GM03348 (cell line): ENCODE results near the gene GPC6.

ENCODE experiments used
- DNase-seq: peaks from one replicate; pipeline ENCODE4 v3.0.0; 2012; ENCODE audit warnings: low spot score

GPC6 gene

DNA sequence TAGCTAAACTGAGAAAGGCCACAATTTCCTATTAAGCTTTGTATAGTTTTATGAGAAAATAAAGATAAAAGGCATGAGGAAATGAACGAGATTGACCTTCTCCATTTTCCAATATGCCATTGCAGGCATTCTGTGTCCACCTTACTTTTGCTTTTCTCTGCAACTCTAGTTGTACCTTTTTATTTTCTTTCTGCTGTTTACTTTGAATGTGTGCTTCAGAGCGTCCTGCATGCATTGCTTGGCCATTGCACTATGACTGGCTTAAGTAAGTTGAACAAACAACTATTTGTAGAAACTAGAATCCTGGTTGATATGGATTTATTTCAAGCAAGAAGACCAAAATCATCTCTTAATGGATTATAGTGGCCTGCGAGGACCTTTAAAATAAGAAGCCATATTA is 510.3 kb downstream of the GPC6 start:
- no peak for DNase-seq

DNA sequence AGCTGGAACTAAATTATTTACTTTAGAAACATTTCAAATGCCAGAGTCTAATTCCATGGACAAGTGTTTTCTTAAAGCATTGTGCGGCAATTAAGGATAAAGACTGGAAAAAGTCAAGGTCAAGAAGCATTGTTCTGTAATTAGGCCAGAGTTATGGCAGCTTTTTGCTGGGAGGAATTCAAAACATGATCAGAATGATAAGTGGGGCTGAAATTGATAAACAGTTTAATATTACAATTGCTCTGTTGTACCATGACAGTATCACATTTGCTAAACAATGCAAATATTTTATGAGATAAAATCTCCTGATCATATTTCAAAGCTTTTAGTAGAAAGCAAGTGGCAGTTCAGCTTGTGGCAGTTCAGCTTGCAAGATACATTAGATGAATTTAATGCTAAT is 513.7 kb downstream of the GPC6 start:
- DNase-seq = no peak

DNA sequence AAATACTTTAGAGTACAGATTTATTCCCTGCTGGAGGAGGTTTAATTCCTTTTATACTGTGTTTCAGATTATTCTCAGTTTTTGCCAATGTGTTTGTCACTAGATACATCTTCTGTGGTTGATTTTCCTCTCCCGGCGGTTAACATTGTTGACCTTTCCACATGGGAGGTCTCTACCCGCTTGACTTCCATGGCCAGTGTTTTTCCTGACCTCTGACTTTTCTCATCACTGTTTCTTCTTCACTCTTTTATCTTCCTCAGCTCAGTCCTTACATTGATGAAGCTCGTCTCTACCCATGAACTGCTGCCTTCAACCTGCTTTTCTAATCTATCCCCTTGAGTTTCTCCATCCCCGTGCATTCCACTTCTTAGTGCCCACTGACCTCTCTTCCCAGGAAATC is 517.4 kb downstream of the GPC6 start:
- DNase-seq = no peak

DNA sequence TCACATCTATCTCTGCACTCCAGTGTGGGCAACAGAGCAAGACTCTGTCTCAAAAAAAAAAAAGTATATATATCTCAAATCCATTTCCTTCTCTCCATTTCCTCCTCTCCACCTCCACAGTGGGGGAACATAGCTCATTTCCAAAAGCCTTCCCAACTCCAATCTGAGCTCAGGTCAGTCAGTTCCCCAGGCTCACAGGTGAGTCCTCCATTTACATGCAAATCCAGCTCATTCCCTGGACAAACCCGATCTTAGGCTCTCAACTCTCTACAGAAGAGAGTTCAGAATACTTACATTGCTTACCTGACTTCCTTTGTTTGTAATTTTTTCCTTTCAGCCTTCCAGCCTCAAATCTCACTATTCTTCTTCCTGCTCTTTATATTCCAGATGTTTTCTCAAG is 518.3 kb downstream of the GPC6 start:
- no peak for DNase-seq

DNA sequence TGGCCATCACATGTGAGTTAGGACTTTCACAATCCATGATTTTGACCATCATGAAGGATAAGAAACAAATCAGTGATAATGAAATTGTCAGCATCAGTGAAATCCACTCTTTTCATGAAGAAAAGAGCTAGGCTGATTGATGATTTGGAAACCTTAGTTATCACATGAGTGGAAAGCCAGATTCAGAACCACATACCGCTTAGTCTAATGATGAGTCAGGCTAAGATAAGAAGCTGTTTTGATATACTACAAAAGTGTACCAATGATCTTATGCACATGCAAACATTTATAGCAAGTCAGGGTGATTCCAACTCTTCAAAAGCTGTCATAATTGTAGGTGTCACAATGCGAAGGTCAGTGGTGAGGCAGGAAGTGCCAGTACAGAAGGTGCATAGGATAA is 519.3 kb downstream of the GPC6 start:
- no peak for DNase-seq

DNA sequence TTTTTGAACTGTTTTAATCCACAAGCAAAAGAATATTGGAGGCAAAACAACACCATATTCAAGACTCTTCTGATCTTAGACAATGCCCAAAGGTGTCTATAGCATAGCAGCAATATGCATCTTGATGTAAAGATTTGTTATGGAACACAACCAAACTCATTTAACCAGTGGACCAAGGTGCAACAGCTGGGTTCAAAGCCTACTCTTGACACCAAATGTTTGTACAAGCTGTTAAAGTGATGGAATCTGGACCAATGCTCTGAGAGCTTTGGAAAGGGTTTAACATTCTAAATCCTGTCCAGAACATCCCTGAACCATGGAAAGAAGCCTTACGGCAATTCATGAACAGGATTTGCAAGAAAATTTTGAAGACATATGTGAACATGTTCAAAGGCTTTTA is 520.0 kb downstream of the GPC6 start:
- DNase-seq = no peak

DNA sequence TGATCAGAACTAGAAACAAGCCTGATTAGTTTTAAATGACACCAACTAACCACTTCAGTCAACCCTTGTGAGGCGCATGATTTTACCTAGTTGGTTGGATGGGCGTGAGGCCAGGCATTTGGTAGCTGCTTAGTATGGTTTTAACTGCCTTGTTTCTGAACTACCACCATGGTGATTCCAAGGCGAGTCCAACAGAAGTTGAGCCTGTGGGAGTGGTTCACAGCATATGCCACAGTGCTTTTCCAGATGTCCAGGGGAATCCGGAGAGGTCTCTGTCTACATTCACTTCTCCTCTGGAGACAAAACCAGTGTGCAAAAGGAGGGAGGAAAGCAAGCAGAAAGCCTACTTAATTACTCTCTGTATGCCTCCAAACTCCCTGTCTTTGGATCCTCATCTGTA is 524.1 kb downstream of the GPC6 start:
- no peak for DNase-seq

DNA sequence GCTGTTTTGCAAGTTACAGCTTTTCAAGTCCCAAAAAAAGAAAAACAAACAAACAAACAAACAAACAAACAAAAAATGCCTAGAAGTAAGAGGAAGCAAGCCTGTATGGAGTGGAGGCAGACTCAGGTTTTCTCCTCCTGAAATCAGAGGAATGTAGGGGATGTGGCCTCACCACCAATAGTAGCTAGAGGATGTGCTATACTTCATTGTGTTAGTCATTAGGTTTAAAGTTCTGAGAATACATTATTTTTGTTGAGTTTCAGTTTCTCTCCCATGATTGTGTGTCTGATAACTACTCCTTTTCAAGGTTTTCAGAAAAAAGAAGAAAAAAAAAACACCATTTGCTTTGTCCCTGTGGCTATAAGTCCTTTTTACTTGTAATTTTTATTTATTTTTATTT is 524.5 kb downstream of the GPC6 start:
- DNase-seq = no peak

DNA sequence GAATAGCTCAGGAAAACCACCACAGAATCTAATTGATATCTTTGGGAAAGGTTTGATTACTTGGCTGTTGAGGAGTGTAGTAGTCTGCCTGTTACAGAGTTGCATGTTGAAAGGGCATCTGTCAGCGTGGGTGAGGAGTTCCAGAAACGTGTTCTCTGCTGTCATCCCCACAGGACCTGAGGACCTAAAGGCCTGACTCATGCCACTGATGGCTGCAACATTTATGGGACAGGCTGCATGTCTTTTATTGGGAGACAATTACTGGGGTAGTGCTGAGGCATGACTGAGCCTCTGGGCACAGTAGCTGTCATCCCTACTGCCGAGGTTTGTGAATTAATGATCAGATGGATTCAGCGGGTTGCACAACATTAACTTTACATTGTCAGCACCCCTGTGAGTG is 525.9 kb downstream of the GPC6 start:
- no peak for DNase-seq

DNA sequence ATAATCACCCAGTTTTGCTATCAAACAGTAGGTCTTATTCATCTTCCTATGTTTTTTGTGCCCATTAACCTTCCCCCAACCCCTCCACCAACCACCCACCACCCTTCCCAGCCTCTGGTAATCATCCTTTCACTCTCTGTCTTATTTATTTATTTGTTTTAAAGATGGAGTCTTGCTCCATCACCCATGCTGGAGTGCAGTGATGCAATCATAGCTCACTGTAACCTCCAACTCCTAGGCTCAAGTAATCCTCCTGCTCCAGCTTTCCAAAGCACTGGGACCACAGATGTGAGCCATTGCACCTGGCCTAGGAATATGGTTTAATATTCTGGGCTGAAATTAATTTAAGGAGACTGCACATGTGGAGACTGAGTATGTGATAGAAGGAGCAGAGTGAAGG is 527.0 kb downstream of the GPC6 start:
- no peak for DNase-seq

DNA sequence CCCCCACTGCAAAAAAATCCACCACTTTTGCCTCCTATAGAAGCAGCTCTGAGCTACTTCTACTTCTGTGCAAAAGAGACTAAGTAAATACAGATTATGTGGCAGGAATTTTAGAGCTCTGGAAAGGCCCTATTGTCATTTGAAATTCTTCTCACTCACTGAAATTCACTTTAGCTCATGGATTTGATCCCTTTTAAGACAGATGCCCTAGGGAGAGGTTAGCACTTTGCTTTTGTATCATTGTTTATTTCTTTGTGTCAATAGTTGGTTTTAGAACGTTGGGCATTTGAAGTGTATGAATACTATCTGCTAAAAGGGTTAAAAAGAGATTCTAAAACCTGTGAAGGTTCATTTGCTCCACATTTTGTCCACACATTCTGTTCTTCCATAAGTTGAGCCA is 528.7 kb downstream of the GPC6 start:
- DNase-seq = no peak

DNA sequence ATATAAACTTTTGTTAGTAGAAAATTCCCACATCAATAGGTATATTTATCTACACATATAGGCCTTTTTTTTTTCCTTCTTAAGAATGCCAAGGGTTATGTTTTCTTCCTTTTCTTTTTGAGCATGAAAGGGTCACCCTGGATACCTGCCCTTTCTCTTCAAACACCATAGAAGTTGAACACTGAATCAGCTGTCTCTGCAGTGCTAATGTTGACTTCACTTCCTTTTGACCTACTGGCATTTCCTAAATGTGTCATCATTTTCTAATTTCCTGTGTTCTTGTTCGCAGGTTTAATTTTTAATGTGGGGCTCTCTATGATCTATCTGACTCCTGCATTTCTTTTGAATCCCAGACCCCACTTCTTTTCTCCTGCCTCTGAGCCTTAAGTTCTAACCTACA is 532.0 kb downstream of the GPC6 start:
- no peak for DNase-seq

DNA sequence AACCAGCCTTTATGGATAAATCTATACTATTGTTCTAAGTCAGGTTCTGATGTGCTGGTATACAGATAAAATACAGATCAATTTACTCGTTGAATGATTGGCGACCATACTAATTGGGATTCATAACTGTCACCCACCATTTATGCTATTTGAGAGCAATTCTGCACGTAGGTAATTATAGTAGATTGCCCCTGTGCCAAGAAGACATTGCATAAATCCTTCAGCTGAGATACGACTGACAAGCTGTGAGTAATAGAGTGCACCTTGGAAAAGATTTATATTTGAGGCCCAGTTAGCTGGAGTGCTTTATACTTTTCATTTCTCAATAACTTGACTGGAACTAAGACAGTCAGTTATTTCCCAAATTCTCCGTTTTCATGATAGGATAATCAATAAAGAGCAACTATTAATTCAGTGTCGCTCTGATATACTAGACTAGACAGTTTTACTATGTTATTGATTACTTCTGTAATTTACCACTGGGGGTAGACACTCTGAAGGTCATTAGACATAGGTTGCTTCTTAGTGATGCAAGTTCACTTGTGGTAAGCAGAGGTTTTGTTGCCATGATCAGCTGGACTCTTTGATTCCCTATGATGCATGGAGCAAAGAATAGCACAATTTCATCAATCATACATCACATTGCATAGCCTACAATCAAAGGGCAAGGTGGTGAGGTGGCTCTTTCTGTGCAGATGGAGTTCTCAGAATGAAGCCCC is 536.3 kb downstream of the GPC6 start:
- no peak for DNase-seq

DNA sequence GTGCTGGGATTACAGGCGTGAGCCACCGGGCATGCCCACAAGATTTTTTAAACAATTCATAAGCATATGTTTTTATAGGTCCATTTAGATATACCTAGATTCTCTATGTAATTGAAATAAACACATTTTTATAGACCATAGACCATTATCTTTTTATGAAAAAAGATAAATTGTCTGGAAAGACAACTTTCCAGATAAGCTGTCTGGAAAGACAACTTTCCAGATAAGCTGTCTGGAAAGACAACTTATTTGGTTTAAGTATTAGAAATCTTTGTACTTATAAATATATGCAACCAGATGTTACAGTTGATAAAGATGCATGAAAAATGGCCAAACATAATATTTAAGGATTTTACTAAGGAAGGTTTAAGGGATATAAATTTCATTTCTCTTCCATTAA is 538.5 kb downstream of the GPC6 start:
- no peak for DNase-seq

DNA sequence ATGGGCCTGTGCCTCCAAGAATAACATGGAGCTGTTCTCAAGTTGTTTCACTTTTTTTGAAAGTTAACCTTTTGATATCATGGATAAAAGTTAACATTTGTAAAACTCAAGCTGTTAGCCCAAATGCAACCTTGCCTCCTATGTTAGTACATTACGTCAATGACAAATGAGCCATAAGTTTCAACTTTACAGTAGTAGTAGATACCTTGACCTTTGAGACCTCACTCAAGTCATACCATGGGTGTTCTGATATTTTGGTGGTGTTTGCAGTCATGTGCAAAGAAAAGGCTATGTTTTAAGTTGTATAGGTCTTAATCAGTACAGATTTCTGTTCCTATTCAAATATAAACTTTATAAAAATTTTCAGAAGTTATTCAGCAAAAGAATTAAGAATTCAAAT is 539.2 kb downstream of the GPC6 start:
- no peak for DNase-seq

DNA sequence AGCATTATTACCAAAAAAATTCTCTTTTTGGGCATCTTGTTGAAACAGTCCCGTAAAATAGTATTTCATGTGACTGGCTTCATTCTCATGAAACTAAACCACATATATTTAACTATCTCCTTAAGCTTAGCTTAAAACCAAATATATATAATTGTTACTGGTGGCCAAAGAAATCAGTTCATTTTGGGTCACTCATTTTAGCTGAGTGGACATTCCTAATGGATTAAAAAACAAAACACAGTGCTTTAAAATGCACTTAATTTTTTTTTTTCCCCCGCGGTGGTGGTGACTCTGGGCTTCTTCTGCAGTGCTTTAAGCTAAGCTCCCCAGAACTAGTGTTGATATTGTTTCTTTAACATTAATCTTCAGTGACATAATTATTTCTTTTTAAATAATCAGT is 540.1 kb downstream of the GPC6 start:
- DNase-seq = no peak

DNA sequence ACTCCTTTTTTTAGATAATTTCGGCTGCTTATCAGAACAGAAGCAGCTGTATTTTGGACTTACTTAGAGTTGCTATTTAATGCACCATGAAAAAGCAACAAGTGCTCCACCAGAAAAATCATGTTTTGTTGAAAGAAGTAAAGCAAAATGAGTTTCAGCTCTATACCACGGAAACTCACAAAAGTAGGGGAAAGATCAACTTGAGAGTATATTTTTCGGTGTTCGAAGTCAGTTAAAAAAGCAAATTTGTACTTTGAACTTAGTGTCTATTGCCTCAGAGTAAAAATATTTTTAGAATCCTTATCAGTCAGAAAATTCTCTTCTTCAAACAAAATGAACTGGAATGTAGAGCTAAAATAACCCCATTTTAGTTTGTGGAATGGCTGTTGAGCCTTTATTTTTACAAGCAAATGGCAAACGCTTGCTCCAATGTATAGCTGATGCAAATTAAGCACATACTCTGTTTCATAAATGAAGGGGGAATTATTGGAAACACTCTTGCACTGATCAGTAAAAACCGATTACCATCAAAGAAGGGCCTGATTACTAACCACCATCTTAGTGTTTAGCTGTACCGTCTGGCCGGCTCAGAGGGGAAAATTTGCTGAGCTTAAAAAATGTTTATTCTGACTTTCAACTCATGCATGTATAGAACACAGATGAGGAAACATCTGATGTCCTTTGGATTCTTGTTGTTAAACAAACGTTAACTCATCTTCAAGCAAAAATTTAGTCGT is 540.7 kb downstream of the GPC6 start:
- DNase-seq = no peak

DNA sequence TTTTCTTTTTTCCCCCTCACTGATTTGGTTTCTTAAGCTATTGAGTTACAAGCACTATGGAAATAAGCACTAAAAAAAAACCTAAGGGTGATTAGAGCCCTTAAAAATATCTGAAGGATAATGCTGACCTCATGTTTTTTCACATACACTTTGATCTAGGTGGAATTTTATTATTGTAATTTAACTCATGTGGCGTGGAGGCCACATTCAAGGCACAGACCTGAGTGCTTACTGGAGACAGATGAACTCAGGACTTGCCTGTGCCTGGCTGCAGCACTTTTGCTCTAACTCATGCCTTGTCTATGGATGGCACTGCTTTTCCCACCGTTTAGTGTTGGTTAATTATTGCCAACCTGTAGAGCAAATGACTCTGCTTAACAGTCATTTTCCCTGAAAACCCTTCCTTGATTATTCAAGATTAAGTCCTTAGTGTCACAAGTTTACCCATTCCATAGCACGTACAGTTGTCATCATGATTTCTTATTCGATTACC is 541.4 kb downstream of the GPC6 start:
- DNase-seq = no peak

DNA sequence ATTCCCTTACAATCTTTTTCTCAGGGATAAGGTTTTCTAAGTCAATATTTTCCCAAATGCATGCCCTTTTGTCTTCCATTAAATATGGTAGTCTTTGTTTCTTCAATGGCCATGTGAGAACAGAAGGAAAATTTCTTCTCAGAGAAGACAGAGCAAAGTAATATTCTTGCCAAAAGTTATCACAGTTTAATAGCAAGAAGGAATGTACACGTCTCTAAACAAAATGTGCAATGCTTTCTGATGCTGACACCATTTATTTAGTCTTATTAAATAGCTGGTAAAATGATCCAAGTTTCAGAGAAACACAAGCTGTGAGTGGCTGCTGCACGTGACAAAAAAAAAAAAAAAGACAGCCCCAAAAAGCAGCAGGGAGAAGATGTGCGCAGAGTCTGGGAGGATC is 542.5 kb downstream of the GPC6 start:
- no peak for DNase-seq

DNA sequence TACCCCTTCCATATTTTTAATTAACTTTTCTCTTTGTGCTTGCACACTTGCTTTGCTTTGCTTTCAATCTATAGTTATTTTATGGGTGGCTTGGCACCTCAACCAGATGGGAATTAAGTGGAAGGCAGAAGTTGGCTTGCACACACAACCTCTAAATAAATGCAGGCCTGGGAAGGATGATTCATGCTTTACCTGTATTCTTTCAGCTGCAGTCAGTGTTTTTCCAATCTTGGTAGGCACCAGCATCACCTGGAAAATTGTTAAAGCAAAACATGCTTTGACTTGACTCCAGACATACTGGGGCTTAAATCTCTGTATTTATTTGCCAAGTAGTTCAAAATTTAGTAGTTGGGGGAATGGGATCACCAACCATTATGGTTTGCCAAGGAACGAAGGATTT is 543.0 kb downstream of the GPC6 start:
- no peak for DNase-seq

DNA sequence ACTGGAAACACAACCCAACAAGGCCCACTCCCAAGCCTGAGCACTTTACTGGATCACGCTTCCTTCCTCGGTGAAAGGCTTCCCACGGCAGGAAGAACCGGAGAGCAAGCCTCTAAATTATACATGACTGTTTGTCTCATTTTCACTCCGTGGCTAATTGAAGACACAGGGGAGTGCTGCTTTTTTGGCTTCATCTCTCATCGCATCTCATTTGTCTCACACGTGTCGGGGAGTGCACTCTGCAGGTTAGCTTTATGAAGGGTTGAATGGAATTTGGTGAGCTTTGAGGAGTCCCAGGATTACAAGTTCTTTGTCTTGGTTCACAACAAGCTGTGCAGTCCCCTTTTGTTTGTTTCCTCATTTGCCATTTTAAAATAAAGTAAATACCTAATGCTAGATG is 544.6 kb downstream of the GPC6 start:
- DNase-seq = no peak

DNA sequence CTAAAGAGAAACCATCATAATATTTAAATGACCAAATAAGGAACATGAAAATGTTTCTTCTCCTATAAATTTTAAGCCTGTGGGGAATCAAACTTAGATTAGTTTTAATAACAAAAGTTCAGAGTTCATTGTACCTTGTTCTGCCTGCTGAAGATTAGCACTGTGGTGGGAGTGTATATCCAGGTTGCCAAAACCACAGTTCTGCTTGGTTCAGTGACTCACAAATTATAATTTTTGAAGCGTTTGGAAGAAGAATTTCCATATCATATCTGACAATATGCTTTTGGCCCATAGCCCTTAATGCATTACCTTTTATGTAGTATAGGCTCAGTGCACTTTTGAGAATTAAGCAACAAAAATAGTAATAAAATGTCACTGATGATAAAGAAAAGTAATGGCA is 545.2 kb downstream of the GPC6 start:
- DNase-seq = no peak

DNA sequence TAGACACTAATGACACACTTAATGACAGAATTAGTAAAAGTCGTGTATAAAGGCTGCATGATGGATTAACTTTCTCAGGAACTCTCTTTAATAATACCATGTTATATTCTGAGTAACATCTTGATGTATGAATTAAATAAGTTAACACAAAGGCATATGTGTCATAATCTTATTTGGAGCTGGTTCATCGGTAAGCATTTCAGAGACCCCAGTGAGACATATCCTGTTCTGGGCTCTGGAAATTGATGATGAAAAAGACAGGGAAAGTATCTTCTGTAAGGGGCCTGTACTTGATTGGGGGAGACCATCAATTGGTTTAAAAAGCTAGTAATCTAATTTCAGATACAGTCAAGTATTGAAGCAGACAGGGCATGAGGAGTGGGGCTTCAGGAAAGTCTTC is 547.9 kb downstream of the GPC6 start:
- DNase-seq = no peak

DNA sequence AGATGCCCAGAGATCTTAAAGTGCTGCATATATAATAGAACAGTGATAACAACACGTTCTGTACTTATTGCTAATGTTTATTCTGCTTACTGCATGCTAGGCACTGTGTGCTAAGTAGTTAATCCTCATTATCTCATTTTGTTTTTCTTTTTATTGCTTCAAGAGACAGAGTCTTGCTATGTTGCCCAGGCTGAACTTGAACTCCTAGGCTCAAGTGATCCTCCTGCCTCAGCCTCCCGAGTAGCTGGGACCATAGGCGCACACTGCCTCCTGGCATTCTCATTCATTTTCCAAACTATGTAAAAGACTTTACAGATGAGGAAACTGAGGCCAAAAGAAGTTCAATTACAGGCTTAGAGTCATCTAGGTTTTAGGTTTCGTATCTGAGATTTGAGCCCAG is 548.4 kb downstream of the GPC6 start:
- no peak for DNase-seq
